SIG-M5 treated with dmso at 0.1 percent for 504 hours (cell line): Measurements from ENCODE around the gene FAM111B.

Source experiments
- DNase-seq: peaks from one replicate; lab custom pipeline; 2025; ENCODE audit not compliant: unreplicated experiment; lab: John Stamatoyannopoulos, UW

Gene FAM111B

DNA sequence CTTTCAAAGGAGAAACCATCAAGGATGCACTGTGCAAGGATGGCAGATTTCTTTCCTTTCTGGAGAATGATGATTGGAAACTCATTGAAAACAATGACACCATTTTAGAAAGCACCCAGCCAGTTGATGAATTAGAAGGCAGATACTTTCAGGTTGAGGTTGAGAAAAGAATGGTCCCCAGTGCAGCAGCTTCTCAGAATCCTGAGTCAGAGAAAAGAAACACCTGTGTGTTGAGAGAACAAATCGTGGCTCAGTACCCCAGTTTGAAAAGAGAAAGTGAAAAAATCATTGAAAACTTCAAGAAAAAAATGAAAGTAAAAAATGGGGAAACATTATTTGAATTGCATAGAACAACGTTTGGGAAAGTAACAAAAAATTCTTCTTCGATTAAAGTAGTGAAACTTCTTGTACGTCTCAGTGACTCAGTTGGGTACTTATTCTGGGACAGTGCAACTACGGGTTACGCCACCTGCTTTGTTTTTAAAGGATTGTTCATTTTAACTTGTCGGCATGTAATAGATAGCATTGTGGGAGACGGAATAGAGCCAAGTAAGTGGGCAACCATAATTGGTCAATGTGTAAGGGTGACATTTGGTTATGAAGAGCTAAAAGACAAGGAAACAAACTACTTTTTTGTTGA lies 45.4 kb downstream of the FAM111B start:
- no peak for DNase-seq

DNA sequence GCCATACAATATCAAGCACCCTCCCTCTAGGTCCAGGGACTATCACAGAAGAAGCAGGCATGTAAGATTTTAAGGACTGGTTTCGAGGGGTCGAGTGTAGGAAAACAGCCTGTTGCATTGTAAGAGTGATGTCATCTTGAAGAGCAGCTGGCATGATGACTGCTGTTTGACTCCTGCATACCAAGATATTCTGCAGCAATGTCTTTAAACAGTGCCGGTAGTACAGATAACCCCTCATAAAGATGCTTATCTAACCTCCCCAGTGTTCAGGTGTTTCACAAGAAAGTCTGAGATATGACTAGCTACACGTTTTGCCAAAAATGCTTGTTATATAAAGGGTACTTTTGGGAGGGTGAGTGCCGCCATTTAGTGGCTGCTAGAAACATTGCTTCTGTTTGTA lies 47.6 kb downstream of the FAM111B start:
- no peak for DNase-seq

DNA sequence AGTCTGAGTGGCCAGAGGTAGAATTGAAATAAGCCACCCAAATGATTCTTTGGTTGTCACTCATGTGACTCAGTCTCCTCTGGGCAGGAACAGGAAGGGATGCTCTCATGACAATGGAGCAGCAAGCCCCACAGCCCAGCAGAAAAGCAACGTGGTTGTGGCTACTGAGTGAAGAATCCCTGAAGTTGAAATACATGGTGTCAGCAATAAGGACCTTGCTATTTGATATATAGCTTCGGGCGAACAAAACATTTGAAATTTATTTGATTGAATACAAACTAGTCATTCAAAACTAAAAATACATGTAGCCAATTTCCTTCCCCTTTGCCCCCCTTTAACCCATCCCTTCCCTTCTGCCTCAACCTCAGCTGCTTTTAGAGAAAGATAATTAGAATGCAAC lies 50.4 kb downstream of the FAM111B start:
- no peak for DNase-seq

DNA sequence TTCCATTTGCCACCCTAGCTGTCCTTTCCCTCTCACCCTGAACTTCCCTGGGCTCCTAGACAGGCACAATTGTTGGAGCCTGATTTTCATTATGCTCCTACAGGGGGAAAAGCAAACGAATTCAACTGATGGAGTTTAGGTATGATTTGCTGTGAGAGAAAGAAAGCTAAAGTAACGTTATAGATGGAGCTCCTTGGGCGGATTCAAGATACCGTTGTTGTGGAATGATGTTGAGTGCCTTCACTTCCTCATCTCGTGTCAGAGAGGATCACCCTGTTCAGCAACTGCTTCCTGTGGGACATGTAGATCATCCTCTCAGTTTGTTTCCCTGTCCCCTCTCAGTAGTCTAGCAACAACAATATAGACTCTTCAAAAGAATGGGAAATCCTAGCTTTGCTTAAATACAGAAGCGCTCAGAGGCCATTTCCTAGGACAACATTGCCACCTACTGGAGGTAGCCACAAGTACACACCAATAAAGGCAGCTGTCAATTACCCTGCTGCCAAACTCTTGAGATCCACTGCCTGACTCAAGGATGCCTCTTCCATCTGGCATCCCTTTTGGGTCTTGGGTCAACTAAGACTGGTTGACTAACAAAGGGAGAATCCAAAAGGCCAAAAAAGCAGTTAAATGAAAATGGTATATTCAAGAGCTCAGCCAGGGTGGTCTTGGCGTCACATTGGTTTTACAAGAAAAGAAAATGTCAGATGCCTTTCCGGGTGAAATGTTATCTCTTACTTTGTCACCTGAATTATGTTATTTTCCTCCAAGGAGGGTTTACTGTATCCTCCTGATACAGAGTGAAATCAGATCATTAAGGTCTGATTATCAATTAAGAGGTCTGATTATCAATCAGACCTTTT lies 51.4 kb downstream of the FAM111B start:
- DNase-seq, result peak; percentile 66

DNA sequence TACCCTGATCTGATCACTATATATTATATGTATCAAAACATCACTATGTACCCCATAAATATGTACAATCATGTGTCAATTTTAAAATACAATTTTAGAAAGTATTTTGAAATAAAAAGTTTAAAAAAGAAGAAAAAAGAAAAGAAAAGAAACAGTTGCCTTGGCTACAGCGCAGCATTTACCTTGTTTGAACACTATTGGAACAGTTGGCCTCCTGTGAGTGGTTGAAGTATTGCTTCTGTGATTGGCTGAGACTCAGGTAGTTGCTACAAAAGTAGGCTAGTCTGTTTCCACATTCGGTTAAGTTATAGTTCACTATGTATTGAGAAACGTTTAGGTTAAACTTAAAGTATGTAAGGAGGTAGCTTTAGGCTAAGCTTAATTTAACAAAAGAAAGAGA lies 57.0 kb downstream of the FAM111B start:
- no peak for DNase-seq

DNA sequence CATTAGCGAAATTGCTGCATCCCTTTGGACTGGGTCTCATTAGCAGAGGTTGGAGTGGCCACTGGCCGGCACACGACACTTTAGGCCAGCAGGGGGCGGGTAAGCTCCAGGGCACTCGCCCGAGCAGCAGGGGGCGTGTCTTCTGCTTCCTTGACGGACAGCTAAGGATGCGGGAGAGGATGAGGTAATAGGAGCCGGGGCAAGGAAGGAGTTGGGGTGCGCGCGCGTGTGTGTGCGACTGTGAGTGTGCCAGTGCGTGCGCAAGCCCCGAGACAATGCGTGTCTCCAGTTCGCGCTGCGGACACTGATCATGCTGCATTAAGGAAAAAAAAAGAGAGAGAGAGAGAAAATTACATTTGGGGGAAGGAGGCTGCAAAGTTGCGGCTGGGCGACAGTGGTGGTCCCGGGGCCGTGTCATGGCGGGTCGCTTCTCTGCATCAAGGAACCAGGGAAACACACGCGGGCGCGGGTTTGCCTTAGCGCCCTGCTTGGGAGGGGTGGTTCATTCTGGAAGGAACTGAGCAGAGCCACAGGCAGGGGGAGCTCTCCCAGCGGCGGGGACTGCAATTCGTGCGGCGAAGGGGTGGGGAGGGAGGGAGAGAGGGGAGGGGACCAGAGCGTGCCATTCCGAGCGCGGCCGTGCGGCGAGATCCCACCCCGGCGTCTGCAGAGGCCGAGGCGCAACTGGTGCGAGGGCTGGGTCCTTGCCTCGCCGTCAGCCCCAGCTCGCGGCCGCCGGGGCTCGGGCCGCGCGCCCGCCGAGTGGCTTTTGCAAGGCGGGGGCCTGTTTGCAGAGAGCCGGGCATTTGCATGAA lies 64.7 kb downstream of the FAM111B start, which contains the start of gene DTX4:
Gene DTX4 (plus strand): TSS at position 625 of the 815 bp plus-strand sequence. CDS start 464 bp downstream, outside the sequence.
- DNase-seq, result peak; percentile 87

DNA sequence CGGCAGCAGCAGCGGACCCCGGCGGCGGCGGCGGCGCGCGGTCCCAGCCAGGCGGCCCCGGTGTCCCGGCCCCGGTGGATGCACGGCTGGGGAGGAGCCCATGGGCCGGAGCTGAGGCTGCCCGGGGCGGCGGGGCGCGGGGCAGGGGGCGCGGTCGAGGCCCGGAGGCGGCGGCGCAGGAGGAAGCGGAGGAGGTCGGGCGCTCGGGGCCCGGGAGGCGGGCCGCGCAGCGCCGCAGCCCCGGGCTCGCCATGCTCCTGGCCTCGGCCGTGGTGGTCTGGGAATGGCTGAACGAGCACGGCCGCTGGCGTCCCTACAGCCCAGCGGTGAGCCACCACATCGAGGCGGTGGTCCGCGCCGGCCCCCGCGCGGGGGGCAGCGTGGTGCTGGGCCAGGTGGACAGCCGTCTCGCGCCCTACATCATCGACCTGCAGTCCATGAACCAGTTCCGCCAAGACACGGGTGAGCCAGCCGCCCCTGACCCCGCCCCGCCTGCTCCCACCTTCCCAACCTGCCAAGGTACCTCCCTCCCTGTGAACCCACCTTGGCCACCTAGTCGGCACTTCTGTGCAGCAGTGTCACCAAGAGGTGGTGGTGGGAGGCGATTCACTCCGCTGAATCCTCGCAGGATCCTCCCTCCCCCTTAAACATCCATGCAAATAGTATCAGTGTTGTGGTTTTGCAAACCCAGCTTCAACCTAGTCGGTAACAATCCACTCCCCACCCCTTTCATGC lies 65.5 kb downstream of the FAM111B start:
- no peak for DNase-seq

DNA sequence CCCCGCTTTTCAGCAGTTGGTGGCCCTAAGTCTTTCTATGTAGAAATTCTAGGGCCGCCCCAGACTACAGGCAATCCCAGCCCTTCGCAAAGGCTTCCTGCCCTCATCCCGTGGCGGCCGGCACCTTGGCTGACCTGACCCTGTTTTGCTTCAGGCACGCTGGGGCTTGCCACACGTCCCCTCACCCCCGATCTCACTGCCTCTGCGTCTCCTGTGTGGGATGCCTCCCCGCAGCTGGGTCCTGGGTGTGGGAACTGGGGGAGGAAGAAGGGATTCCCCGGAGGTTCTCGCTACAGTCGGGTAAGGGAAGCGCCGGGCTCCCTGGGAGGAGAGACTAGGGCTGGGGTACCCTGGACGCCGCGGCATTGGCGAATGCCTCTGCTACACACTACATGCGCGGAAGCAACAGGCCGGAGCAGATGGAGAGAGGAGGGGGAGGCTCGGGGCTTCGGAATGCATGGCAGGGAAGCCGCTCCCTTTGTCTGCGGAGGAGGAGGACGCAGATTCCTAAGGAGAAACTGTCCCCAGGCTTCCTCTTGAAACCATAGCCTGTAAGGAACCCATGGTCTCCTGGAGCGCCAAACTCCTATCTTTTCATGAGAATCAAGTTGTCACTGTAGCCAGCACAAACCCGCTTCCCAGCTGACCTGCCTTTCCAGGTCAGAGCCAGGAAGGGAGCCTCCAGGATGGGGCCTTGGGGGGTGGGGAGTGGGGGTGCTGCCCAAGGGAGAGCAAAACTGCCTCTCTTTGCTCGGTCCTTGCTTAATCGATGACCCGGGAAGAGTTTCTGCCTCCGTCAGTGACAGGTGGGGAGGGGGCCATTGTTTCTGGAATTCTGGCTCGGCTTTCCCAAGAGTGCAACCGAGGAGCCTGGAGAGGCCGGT lies 66.3 kb downstream of the FAM111B start:
- no peak for DNase-seq

DNA sequence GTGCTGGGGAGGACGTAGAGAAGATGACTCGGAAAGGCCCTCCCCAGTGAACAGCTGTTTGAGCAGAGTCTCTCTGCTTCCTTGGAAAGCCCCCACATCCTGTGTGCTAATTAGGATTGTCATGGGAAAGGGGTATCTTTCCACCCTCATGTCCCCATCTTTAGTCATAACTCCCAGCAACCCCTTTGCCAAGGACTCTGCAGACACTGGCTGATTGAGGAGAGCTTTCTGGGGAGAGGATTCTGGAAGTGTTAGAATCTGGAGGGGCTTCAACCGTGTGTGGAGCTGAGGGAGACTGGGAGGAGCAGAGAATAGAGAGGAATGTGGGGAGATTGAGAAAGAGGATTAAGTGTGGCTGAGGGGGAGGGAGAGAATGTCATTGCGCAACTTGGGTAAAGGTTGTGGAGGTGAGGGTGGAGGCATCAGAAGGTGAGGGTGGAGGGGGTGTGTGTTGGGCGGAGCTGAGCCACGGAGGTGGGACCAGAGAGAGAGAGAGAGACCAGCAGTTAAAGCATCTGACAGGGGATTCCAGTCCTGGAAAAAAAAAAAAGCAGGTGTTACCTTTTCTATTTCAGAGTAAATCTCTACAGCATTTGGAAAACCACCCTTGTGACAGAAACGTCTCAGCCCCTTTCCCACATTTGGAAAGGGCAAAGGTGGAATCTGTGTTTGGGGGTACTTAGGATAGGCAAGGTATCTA lies 67.1 kb downstream of the FAM111B start:
- no peak for DNase-seq

DNA sequence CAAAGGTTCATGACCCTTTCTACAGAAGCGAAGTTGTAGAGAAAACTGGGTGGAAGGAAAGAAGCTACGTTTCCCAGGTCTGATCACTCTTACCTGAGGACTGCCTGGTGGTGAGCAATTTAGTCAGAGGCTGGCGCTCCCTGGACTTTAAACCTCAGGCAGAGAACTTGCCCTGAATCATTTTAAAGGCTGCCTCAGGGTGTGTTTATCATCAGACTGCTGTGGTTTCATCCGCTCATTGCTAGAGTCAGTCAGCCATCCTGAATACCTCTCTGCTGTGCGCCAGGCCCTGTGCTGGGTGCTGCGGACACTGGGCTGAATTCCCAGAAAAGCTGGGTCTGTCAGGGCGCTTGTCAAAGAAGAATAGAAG lies 67.6 kb downstream of the FAM111B start:
- no peak for DNase-seq

DNA sequence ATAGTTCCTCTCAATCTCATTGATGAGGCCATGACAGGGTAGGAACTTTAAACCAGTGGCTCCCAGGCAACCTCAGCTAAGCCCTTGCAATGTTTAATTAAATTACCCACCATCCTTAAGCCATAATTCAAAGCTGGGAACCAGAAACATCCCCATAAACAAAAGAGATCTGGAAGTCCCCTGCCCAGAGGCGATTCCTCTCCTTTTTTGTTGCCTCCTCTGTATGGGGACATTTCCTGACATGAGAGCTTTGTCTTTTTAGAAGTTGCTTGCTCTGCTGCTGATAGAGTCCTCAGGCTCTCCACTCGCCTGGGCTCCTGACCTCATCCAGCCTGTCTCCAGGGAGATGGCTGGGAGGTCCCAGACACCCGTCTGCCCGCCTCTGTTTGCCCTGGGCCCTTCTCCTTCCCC lies 68.1 kb downstream of the FAM111B start:
- no peak for DNase-seq

DNA sequence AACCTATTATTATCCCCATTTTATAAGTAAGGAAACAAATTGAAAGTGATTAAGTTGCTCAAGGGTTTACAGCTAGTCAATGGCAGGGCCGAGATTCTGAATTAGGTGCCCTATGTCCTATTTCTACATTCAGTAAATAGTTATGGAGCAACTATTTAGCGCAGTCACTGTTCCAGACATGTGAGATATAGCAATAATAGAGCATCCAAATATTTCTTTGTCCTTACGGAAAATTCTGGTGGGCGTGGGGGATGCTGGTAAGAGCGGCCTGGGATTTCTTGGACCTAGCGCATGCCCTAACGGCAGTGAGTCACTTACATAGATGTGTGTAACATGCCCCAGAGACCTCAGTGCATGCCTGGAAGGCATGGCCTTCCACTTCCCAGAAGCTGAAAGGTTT lies 69.3 kb downstream of the FAM111B start:
- no peak for DNase-seq
